Measurements from ENCODE around the gene FNIP1. TPM values are rescaled to one million over a fixed set of nuclear protein-coding genes. Genes with fewer than 3 reads are reported as not detected.

FNIP1 gene
- total and polyA plus RNA-seq, 2 donors from 2014 or later, result 2.9 to 31.1 TPM

GRCh38 chr5:131763968-131764367 is 32.8 kb downstream of the FNIP1 start:
- Histone ChIP-seq H3K9me3 (ENCODE audit: control insufficient read depth in 2 of 3, insufficient read depth in 1 of 3, low read length in 3 of 3) (peaks cover 0 to 7% (median 0%) of the 10 kb centered on the region in 3 donors), H3K4me3 (ENCODE audit: low read length in 3 of 3) (no peak overlapping the region), H3K4me1 (ENCODE audit: control insufficient read depth in 2 of 3, insufficient read depth in 2 of 3, low read depth in 1 of 3, low read length in 3 of 3) (no peaks in the 10 kb centered on the region), H3K27me3 (ENCODE audit: control insufficient read depth, insufficient read depth, low read length) (no peaks in the 10 kb centered on the region), H3K27ac (ENCODE audit: low read depth in 2 of 2, low read length in 2 of 2) (no peak overlapping the region), H3K36me3 (ENCODE audit: control insufficient read depth in 2 of 3, insufficient read depth in 3 of 3, low read length in 3 of 3) (no peaks in the 10 kb centered on the region), H3K9ac (ENCODE audit: low read length in 3 of 3) (no peak overlapping the region)
- intact Hi-C loops (cut with DNase I), result no loop called here
- no peak for TF ChIP-seq CTCF (IDR thresholded peaks at IDR 0.05; ENCODE audit: borderline replicate concordance, extremely low read depth, insufficient read depth)
- DNase-seq, result no peak
- no peak for FAIRE-seq

GRCh38 chr5:131760793-131761192 is 36.0 kb downstream of the FNIP1 start:
- Histone ChIP-seq H3K36me3 (ENCODE audit: control insufficient read depth in 2 of 3, insufficient read depth in 3 of 3, low read length in 3 of 3) (no peaks in the 10 kb centered on the region), H3K9me3 (ENCODE audit: control insufficient read depth in 2 of 3, insufficient read depth in 1 of 3, low read length in 3 of 3) (peaks cover 0 to 7% (median 0%) of the 10 kb centered on the region in 3 donors), H3K27me3 (ENCODE audit: control insufficient read depth, insufficient read depth, low read length) (no peaks in the 10 kb centered on the region), H3K9ac (ENCODE audit: low read length in 3 of 3) (no peak overlapping the region), H3K4me1 (ENCODE audit: control insufficient read depth in 2 of 3, insufficient read depth in 2 of 3, low read depth in 1 of 3, low read length in 3 of 3) (peaks cover 0 to 2% (median 0%) of the 10 kb centered on the region in 3 donors), H3K27ac (ENCODE audit: low read depth in 2 of 2, low read length in 2 of 2) (no peak overlapping the region), H3K4me3 (ENCODE audit: low read length in 3 of 3) (no peak overlapping the region)
- FAIRE-seq, result no peak
- DNase-seq, result no peak
- no peak for TF ChIP-seq CTCF (IDR thresholded peaks at IDR 0.05; ENCODE audit: borderline replicate concordance, extremely low read depth, insufficient read depth)
- intact Hi-C loops (cut with DNase I), result no loop called here

- DNase-seq, result no peak
- intact Hi-C loops (cut with DNase I), result no loop called here
- H3K36me3 ChIP-seq (ENCODE audit: control insufficient read depth in 2 of 3, insufficient read depth in 3 of 3, low read length in 3 of 3), result no peaks in the 10 kb centered on the region
- TF ChIP-seq CTCF (IDR thresholded peaks at IDR 0.05; ENCODE audit: borderline replicate concordance, extremely low read depth, insufficient read depth), result no peak
- no peak for FAIRE-seq
- peaks cover 0 to 7% (median 0%) of the 10 kb centered on the region in 3 donors for H3K9me3 ChIP-seq (ENCODE audit: control insufficient read depth in 2 of 3, insufficient read depth in 1 of 3, low read length in 3 of 3)
- no peak overlapping the region for H3K27ac ChIP-seq (ENCODE audit: low read depth in 2 of 2, low read length in 2 of 2)
- peaks cover 0 to 2% (median 0%) of the 10 kb centered on the region in 3 donors for H3K4me1 ChIP-seq (ENCODE audit: control insufficient read depth in 2 of 3, insufficient read depth in 2 of 3, low read depth in 1 of 3, low read length in 3 of 3)
- no peaks in the 10 kb centered on the region for H3K27me3 ChIP-seq (ENCODE audit: control insufficient read depth, insufficient read depth, low read length)
- H3K9ac ChIP-seq (ENCODE audit: low read length in 3 of 3), result no peak overlapping the region
- H3K4me3 ChIP-seq (ENCODE audit: low read length in 3 of 3), result no peak overlapping the region
Observed at GRCh38 chr5:131759704-131760103, 37.1 kb downstream of the FNIP1 start.

GRCh38 chr5:131758520-131758900 is 38.3 kb downstream of the FNIP1 start:
- H3K9ac ChIP-seq (ENCODE audit: low read length in 3 of 3), result no peak overlapping the region
- H3K36me3 ChIP-seq (ENCODE audit: control insufficient read depth in 2 of 3, insufficient read depth in 3 of 3, low read length in 3 of 3), result no peaks in the 10 kb centered on the region
- no peak for FAIRE-seq
- peaks cover 0 to 2% (median 0%) of the 10 kb centered on the region in 3 donors for H3K4me1 ChIP-seq (ENCODE audit: control insufficient read depth in 2 of 3, insufficient read depth in 2 of 3, low read depth in 1 of 3, low read length in 3 of 3)
- H3K27ac ChIP-seq (ENCODE audit: low read depth in 2 of 2, low read length in 2 of 2), result no peak overlapping the region
- DNase-seq, result peak in 1 of 5 donors; percentile 17
- H3K4me3 ChIP-seq (ENCODE audit: low read length in 3 of 3), result no peak overlapping the region
- intact Hi-C loops (cut with DNase I), result no loop called here
- no peak for TF ChIP-seq CTCF (IDR thresholded peaks at IDR 0.05; ENCODE audit: borderline replicate concordance, extremely low read depth, insufficient read depth)
- H3K9me3 ChIP-seq (ENCODE audit: control insufficient read depth in 2 of 3, insufficient read depth in 1 of 3, low read length in 3 of 3), result no peaks in the 10 kb centered on the region
- no peaks in the 10 kb centered on the region for H3K27me3 ChIP-seq (ENCODE audit: control insufficient read depth, insufficient read depth, low read length)
